Measurements from ENCODE around the gene PHF2. TPM values are rescaled to one million over a fixed set of nuclear protein-coding genes. Genes with fewer than 3 reads are reported as not detected.

PHF2 gene
- total RNA-seq, 2 donors from 2014 or later = 22.7 to 23.4 TPM

- H3K9ac ChIP-seq (ENCODE audit: low read depth in 2 of 2, low read length in 2 of 2) = no peak overlapping the region
- no peaks in the 10 kb centered on the region for H3K36me3 ChIP-seq
- no peak for DNase-seq
- H3K9me3 ChIP-seq = no peaks in the 10 kb centered on the region
- H3K4me3 ChIP-seq = no peak overlapping the region
- H3K4me1 ChIP-seq = peaks cover 2% of the 10 kb centered on the region
- no peak overlapping the region for H3K27ac ChIP-seq
- TF ChIP-seq CTCF (IDR thresholded peaks at IDR 0.05) = no peak
- intact Hi-C loops (cut with DNase I) = no loop called here
- H3K27me3 ChIP-seq = no peaks in the 10 kb centered on the region
Observed at GRCh38 chr9:93587651-93588347, 11.4 kb downstream of the PHF2 start.

- no peak overlapping the region for H3K9ac ChIP-seq (ENCODE audit: low read depth in 2 of 2, low read length in 2 of 2)
- H3K4me1 ChIP-seq = peaks cover 12% of the 10 kb centered on the region
- no peak overlapping the region for H3K4me3 ChIP-seq
- H3K27me3 ChIP-seq = no peaks in the 10 kb centered on the region
- no peaks in the 10 kb centered on the region for H3K9me3 ChIP-seq
- intact Hi-C loops (cut with DNase I) = no loop called here
- no peaks in the 10 kb centered on the region for H3K36me3 ChIP-seq
- H3K27ac ChIP-seq = no peak overlapping the region
- TF ChIP-seq CTCF (IDR thresholded peaks at IDR 0.05) = no peak
- no peak for DNase-seq
Observed at GRCh38 chr9:93588641-93589609, 12.5 kb downstream of the PHF2 start.

- Histone ChIP-seq H3K9me3 (no peaks in the 10 kb centered on the region), H3K4me1 (peaks cover 17% of the 10 kb centered on the region)
Observed at GRCh38 chr9:93589688-93590087, 13.3 kb downstream of the PHF2 start.

GRCh38 chr9:93590609-93591234 is 14.3 kb downstream of the PHF2 start:
- Histone ChIP-seq H3K9ac (ENCODE audit: low read depth in 2 of 2, low read length in 2 of 2) (no peak overlapping the region), H3K36me3 (no peaks in the 10 kb centered on the region), H3K27ac (no peak overlapping the region), H3K4me3 (no peak overlapping the region), H3K4me1 (peaks cover 20% of the 10 kb centered on the region), H3K9me3 (no peaks in the 10 kb centered on the region), H3K27me3 (no peaks in the 10 kb centered on the region)
- TF ChIP-seq CTCF (IDR thresholded peaks at IDR 0.05) = no peak
- DNase-seq = no peak
- intact Hi-C loops (cut with DNase I) = no loop called here

More at GRCh38 chr9:93589688-93590087, 13.3 kb downstream of the PHF2 start:
- intact Hi-C loops (cut with DNase I) = no loop called here
- Histone ChIP-seq H3K4me3 (no peak overlapping the region), H3K27ac (no peak overlapping the region), H3K36me3 (no peaks in the 10 kb centered on the region), H3K27me3 (no peaks in the 10 kb centered on the region), H3K9ac (ENCODE audit: low read depth in 2 of 2, low read length in 2 of 2) (no peak overlapping the region)
- DNase-seq = no peak
- TF ChIP-seq CTCF (IDR thresholded peaks at IDR 0.05) = no peak

GRCh38 chr9:93591301-93592007 is 15.1 kb downstream of the PHF2 start:
- intact Hi-C loops (cut with DNase I) = no loop called here
- H3K27me3 ChIP-seq = no peaks in the 10 kb centered on the region
- no peak for TF ChIP-seq CTCF (IDR thresholded peaks at IDR 0.05)
- H3K4me1 ChIP-seq = peaks cover 20% of the 10 kb centered on the region
- H3K9me3 ChIP-seq = no peaks in the 10 kb centered on the region
- H3K9ac ChIP-seq (ENCODE audit: low read depth in 2 of 2, low read length in 2 of 2) = no peak overlapping the region
- no peak for DNase-seq
- H3K27ac ChIP-seq = no peak overlapping the region
- H3K36me3 ChIP-seq = no peaks in the 10 kb centered on the region
- no peak overlapping the region for H3K4me3 ChIP-seq

All from colonic mucosa (tissue), 4 donors.